ENCODE data around the gene GLI3.
A peak's percentile ranks its signal among the peaks of the same experiment; 100 is the strongest.

Gene GLI3

DNA sequence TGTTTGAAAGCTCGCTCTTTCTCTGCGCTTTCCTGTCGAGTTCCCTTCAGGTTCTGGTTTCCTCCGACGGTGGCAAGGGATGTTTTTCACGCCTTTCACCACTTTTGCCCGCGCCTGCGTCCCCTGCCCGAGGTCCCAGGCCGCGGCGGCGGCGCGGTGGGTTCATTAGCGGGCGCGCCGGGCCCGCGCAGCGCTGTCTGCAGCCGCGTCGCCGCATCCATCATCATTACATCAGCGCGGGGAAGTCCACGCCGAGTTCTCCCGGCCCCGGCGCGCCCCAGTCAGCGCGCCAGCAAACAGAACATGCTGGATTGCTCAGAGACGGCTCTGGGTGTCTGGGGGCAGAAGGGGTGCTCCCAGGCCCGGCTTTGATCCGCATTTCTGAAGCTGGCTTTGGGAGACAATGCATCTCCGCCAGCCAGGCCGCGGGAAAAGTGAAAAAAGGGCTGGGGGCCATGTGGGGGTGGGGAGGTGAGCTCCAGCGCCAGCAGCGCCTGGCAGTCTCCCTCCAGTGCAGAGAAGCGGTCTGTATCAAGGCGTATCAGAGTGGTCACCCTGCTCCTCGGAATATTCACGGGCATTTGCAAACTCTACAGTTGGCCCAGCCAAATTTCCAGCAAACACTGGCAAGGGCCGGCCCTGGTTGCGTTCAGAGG, 8.9 kb downstream of the GLI3 start:
- peak overlapping the region; percentile 44 for H3K9ac ChIP-seq (ENCODE audit: insufficient read length, low read depth)
- peaks cover 4% of the 10 kb centered on the region for H3K4me1 ChIP-seq (ENCODE audit: insufficient read depth, insufficient read length)
- H3K4me3 ChIP-seq (ENCODE audit: insufficient read length, low read depth), result peak overlapping the region; percentile 38
- H3K9me3 ChIP-seq (ENCODE audit: insufficient read depth, low read length), result no peaks in the 10 kb centered on the region
- H3K36me3 ChIP-seq (ENCODE audit: insufficient read depth, insufficient read length, low read length), result peaks cover 11% of the 10 kb centered on the region
- no peak for TF ChIP-seq SUZ12 (IDR thresholded peaks at IDR 0.05; ENCODE audit: extremely low read depth, insufficient read depth, insufficient read length)
- TF ChIP-seq ZNF274 (IDR thresholded peaks at IDR 0.05; ENCODE audit: low read depth, low read length), result no peak
- no peak for TF ChIP-seq YY1 (IDR thresholded peaks at IDR 0.05; ENCODE audit: insufficient read depth, insufficient read length)
- no peaks in the 10 kb centered on the region for H3K27me3 ChIP-seq (ENCODE audit: insufficient read depth, insufficient read length)
- DNase-seq (ENCODE audit: low read depth, low spot score), result peak; percentile 56

DNA sequence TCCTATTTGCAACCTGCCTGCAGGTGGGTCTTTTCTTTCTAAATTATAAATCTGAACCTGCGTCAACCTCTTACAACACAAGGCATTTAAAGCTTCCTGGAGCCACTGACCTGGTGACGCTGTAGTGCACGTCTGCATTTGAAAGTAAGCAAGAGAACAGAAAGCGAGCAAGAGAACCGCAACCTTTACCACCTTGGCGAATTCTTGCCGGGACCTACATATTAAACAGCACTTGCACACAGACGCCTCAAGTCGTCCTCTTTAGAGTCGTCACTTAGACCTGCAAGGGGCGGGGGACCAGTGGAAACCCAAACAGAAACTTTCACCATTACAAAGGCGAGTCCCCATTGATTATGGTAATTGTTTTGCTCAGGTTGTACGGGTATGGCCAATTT, 9.5 kb downstream of the GLI3 start:
- H3K27me3 ChIP-seq (ENCODE audit: insufficient read depth, insufficient read length), result no peaks in the 10 kb centered on the region
- DNase-seq (ENCODE audit: low read depth, low spot score), result peak; percentile 71
- H3K36me3 ChIP-seq (ENCODE audit: insufficient read depth, insufficient read length, low read length), result peaks cover 14% of the 10 kb centered on the region
- peak overlapping the region; percentile 44 for H3K9ac ChIP-seq (ENCODE audit: insufficient read length, low read depth)
- peak overlapping the region; percentile 38 for H3K4me3 ChIP-seq (ENCODE audit: insufficient read length, low read depth)
- TF ChIP-seq ZNF274 (IDR thresholded peaks at IDR 0.05; ENCODE audit: low read depth, low read length), result no peak
- TF ChIP-seq SUZ12 (IDR thresholded peaks at IDR 0.05; ENCODE audit: extremely low read depth, insufficient read depth, insufficient read length), result no peak
- no peak for TF ChIP-seq YY1 (IDR thresholded peaks at IDR 0.05; ENCODE audit: insufficient read depth, insufficient read length)
- no peaks in the 10 kb centered on the region for H3K9me3 ChIP-seq (ENCODE audit: insufficient read depth, low read length)
- H3K4me1 ChIP-seq (ENCODE audit: insufficient read depth, insufficient read length), result peaks cover 4% of the 10 kb centered on the region

DNA sequence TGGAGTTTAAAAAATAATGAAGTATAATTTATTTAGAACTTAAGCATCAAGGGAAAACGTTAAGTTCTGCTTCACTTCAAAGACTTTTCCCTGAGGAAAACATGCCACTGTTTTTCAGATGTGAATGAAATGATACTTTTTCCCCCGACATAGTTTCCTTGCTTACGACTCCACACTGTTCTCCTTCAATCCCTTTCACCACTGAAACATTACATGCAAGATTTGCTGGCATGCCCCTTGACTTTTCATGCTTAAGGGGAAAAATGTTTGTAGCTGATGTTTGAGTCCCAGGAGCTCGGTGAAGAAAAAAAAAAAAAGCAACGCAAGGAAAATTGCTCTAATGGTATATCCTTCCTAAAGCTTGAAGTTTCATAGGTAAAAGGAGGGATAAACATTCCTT, 10.0 kb downstream of the GLI3 start:
- H3K9me3 ChIP-seq (ENCODE audit: insufficient read depth, low read length), result no peaks in the 10 kb centered on the region
- no peak for TF ChIP-seq SUZ12 (IDR thresholded peaks at IDR 0.05; ENCODE audit: extremely low read depth, insufficient read depth, insufficient read length)
- no peak for TF ChIP-seq ZNF274 (IDR thresholded peaks at IDR 0.05; ENCODE audit: low read depth, low read length)
- TF ChIP-seq YY1 (IDR thresholded peaks at IDR 0.05; ENCODE audit: insufficient read depth, insufficient read length), result no peak
- no peak for DNase-seq (ENCODE audit: low read depth, low spot score)
- H3K4me3 ChIP-seq (ENCODE audit: insufficient read length, low read depth), result peak overlapping the region; percentile 38
- H3K9ac ChIP-seq (ENCODE audit: insufficient read length, low read depth), result peak overlapping the region; percentile 44
- H3K36me3 ChIP-seq (ENCODE audit: insufficient read depth, insufficient read length, low read length), result peaks cover 18% of the 10 kb centered on the region
- no peaks in the 10 kb centered on the region for H3K27me3 ChIP-seq (ENCODE audit: insufficient read depth, insufficient read length)
- H3K4me1 ChIP-seq (ENCODE audit: insufficient read depth, insufficient read length), result peaks cover 4% of the 10 kb centered on the region

DNA sequence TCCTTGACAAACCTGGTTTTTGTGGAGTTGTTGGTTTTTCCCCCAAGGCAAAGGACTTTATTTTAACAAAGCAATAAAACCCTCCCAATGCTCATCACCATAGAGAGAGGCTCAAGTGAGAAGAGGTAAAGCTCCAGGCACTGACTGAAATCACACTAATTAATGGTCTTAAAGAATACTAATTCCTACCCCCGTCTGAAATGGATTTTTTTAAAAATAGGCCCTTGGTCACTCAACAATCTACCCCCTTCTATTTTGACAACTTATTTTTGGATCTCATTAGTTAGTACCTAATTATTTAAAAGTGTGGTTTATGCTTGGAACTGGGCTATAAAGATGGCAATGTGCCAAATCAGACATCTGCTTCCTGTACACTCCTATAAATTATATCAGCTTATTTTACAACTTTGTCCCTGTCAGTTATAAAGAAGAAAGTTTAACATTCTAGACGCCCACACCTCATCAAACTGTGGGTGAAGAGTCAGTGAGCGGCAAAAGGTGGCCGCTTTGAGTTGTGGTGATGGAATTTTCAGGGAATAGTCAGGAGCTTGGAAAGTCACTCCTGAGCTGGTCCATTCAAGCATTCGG, 10.6 kb downstream of the GLI3 start:
- Histone ChIP-seq H3K4me1 (ENCODE audit: insufficient read depth, insufficient read length) (peaks cover 4% of the 10 kb centered on the region), H3K9me3 (ENCODE audit: insufficient read depth, low read length) (no peaks in the 10 kb centered on the region), H3K27me3 (ENCODE audit: insufficient read depth, insufficient read length) (no peaks in the 10 kb centered on the region), H3K9ac (ENCODE audit: insufficient read length, low read depth) (no peak overlapping the region), H3K36me3 (ENCODE audit: insufficient read depth, insufficient read length, low read length) (peaks cover 24% of the 10 kb centered on the region), H3K4me3 (ENCODE audit: insufficient read length, low read depth) (no peak overlapping the region)
- no peak for DNase-seq (ENCODE audit: low read depth, low spot score)
- no peak for TF ChIP-seq YY1 (IDR thresholded peaks at IDR 0.05; ENCODE audit: insufficient read depth, insufficient read length)
- no peak for TF ChIP-seq ZNF274 (IDR thresholded peaks at IDR 0.05; ENCODE audit: low read depth, low read length)
- no peak for TF ChIP-seq SUZ12 (IDR thresholded peaks at IDR 0.05; ENCODE audit: extremely low read depth, insufficient read depth, insufficient read length)

DNA sequence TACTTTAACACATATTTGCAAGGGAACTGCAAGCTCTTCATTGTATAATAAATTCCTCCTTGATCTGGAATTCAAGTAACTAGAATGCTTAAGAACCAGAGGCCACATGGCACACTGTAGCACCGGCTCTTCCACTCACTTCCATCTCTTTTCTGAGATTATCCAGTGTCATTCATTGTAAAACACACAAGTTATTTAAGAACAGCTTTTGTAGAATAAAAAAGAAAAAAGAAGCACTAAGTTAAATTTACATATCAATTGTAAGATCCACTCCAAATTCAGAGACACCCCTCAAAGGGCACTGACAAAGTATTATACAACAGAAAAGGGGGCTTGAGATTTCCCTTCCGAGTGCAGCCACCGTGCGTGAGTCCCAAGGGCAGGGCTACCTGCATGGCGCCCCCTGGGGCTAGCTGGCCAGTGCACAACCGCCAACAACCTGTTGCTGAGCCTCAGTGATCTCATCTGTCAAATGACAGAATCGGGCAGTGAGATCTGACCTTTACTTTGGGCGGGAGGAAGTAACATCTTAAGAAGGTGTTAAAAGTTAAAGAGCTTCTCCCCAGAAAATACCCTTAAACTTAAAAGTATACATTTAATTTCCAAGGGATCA, 12.5 kb downstream of the GLI3 start:
- TF ChIP-seq ZNF274 (IDR thresholded peaks at IDR 0.05; ENCODE audit: low read depth, low read length) (no peak), SUZ12 (IDR thresholded peaks at IDR 0.05; ENCODE audit: extremely low read depth, insufficient read depth, insufficient read length) (no peak), YY1 (IDR thresholded peaks at IDR 0.05; ENCODE audit: insufficient read depth, insufficient read length) (no peak)
- Histone ChIP-seq H3K27me3 (ENCODE audit: insufficient read depth, insufficient read length) (no peaks in the 10 kb centered on the region), H3K9ac (ENCODE audit: insufficient read length, low read depth) (no peak overlapping the region), H3K4me3 (ENCODE audit: insufficient read length, low read depth) (no peak overlapping the region), H3K9me3 (ENCODE audit: insufficient read depth, low read length) (no peaks in the 10 kb centered on the region), H3K36me3 (ENCODE audit: insufficient read depth, insufficient read length, low read length) (peaks cover 28% of the 10 kb centered on the region), H3K4me1 (ENCODE audit: insufficient read depth, insufficient read length) (peaks cover 9% of the 10 kb centered on the region)
- no peak for DNase-seq (ENCODE audit: low read depth, low spot score)

DNA sequence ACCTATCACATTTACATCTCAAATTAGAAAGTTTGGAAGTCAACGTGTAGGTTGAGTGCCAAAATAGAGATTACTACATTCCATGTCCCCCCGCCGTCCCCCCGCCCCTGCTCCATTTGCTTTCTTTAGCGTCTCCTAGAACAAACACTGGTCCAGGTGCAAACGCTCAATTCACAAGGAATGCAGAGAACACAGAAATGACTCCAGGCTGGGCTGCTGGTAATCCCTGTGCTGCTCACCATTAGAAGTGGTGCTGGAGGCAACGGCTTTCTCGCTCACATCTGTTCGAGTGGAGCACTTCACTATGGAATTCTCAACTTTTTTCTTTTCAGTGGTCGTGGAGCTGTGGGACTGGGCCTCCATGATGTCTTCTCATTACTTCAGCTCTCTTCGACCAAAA, 14.1 kb downstream of the GLI3 start:
- Histone ChIP-seq H3K4me3 (ENCODE audit: insufficient read length, low read depth) (no peak overlapping the region), H3K36me3 (ENCODE audit: insufficient read depth, insufficient read length, low read length) (peaks cover 33% of the 10 kb centered on the region), H3K9me3 (ENCODE audit: insufficient read depth, low read length) (no peaks in the 10 kb centered on the region), H3K4me1 (ENCODE audit: insufficient read depth, insufficient read length) (peaks cover 9% of the 10 kb centered on the region), H3K9ac (ENCODE audit: insufficient read length, low read depth) (no peak overlapping the region), H3K27me3 (ENCODE audit: insufficient read depth, insufficient read length) (no peaks in the 10 kb centered on the region)
- no peak for TF ChIP-seq SUZ12 (IDR thresholded peaks at IDR 0.05; ENCODE audit: extremely low read depth, insufficient read depth, insufficient read length)
- TF ChIP-seq YY1 (IDR thresholded peaks at IDR 0.05; ENCODE audit: insufficient read depth, insufficient read length), result no peak
- no peak for TF ChIP-seq ZNF274 (IDR thresholded peaks at IDR 0.05; ENCODE audit: low read depth, low read length)
- DNase-seq (ENCODE audit: low read depth, low spot score), result no peak

DNA sequence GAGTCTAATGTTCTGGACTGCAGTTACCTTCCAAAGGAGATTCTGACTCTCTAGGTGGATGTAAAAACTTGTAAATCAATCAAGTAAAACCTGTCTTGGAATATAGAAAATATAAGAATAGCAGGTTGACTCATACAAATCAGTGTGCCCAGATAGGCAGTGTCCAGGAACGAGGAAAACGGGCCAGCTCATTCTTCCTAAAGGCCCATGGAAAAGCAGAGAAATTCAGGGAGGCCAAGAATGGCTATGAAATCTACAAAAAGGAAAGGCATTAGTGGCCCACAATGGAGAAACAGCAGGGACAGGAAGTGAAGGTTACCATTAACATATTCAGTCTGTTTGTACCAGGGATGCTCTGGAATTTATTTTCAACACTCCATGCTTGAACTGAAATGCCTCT, 14.9 kb downstream of the GLI3 start:
- no peaks in the 10 kb centered on the region for H3K27me3 ChIP-seq (ENCODE audit: insufficient read depth, insufficient read length)
- no peak overlapping the region for H3K9ac ChIP-seq (ENCODE audit: insufficient read length, low read depth)
- H3K9me3 ChIP-seq (ENCODE audit: insufficient read depth, low read length), result no peaks in the 10 kb centered on the region
- H3K4me1 ChIP-seq (ENCODE audit: insufficient read depth, insufficient read length), result peaks cover 9% of the 10 kb centered on the region
- peaks cover 35% of the 10 kb centered on the region for H3K36me3 ChIP-seq (ENCODE audit: insufficient read depth, insufficient read length, low read length)
- H3K4me3 ChIP-seq (ENCODE audit: insufficient read length, low read depth), result no peak overlapping the region
- TF ChIP-seq ZNF274 (IDR thresholded peaks at IDR 0.05; ENCODE audit: low read depth, low read length) (no peak), SUZ12 (IDR thresholded peaks at IDR 0.05; ENCODE audit: extremely low read depth, insufficient read depth, insufficient read length) (no peak), YY1 (IDR thresholded peaks at IDR 0.05; ENCODE audit: insufficient read depth, insufficient read length) (no peak)
- peak; percentile 75 for DNase-seq (ENCODE audit: low read depth, low spot score)
